Upper lobe of right lung (tissue), 1 donor: Measurements from ENCODE around the gene CPN2. TPM values are rescaled to one million over a fixed set of nuclear protein-coding genes. Genes with fewer than 3 reads are reported as not detected.

Source experiments
- ATAC-seq: fragments of 200-7000 bp; cut with Tn5 transposase; one replicate; pipeline ENCODE4 v1.9.1; 2020; ENCODE audit warnings: mild to moderate bottlenecking, moderate library complexity
- DNase-seq: peaks from one replicate; pipeline ENCODE4 v3.0.0-alpha.2; 2020
- H3K27ac ChIP-seq: fragments of 200-600 bp; one replicate; pipeline ENCODE4 v1.8.0; 2022
- H3K27me3 ChIP-seq: fragments of 200-600 bp; one replicate; pipeline ENCODE4 v1.8.0; 2022; ENCODE audit warnings: mild to moderate bottlenecking
- H3K36me3 ChIP-seq: fragments of 200-600 bp; one replicate; pipeline ENCODE4 v1.8.0; 2022
- H3K4me1 ChIP-seq: fragments of 200-600 bp; one replicate; pipeline ENCODE4 v1.8.0; 2022
- H3K4me3 ChIP-seq: fragments of 200-600 bp; one replicate; pipeline ENCODE4 v1.8.0; 2022; ENCODE audit warnings: mild to moderate bottlenecking
- H3K9me3 ChIP-seq: fragments of 200-600 bp; one replicate; pipeline ENCODE4 v1.8.0; 2022
- CTCF ChIP-seq: fragments of 200-600 bp; IDR thresholded peaks from one replicate; pipeline ENCODE4 v1.8.0; 2022; ENCODE audit warnings: antibody characterized with exemption
- intact Hi-C: fragments of 100-400 bp; cut with DNase I; formaldehyde crosslinking; loops from one replicate; pipeline ENCODE4 v1.11.0; 2022
- total RNA-seq: library from RNA; stranded (reverse); fragmentation: NEBNext Ultra II Directional; extraction: Animal tissue kit (Norgen Biotek cat#: 25700); gene quantifications from one replicate; pipeline ENCODE4 v1.2.1, GENCODE V29; 2021
- donor health status: DM: no; HTN: yes; CAD: no; lungs with severe emphysema.

The CPN2 gene
- total RNA-seq, 1 donor from 2014 or later: not detected

GRCh38 chr3:194384569-194385001, 33.5 kb upstream of the CPN2 start:
- Histone ChIP-seq H3K9me3 (no peaks in the 10 kb centered on the region), H3K27me3 (peaks cover 11% of the 10 kb centered on the region), H3K36me3 (no peaks in the 10 kb centered on the region), H3K27ac (no peak overlapping the region), H3K4me1 (no peaks in the 10 kb centered on the region), H3K4me3 (no peak overlapping the region)
- TF ChIP-seq CTCF: no peak
- peak; percentile 40 for DNase-seq
- no peak for ATAC-seq
- intact Hi-C loops: no loop called here

GRCh38 chr3:194384156-194384555, 33.0 kb upstream of the CPN2 start:
- no peaks in the 10 kb centered on the region for H3K4me1 ChIP-seq
- intact Hi-C loops: no loop called here

GRCh38 chr3:194383276-194383940, 32.3 kb upstream of the CPN2 start:
- Histone ChIP-seq H3K9me3 (no peaks in the 10 kb centered on the region), H3K36me3 (no peaks in the 10 kb centered on the region), H3K27ac (no peak overlapping the region), H3K4me3 (no peak overlapping the region), H3K4me1 (no peaks in the 10 kb centered on the region), H3K27me3 (peaks cover 11% of the 10 kb centered on the region)
- DNase-seq (no peak), ATAC-seq (no peak)
- intact Hi-C loops: no loop called here
- TF ChIP-seq CTCF: no peak

More at GRCh38 chr3:194384156-194384555, 33.0 kb upstream of the CPN2 start:
- Histone ChIP-seq H3K36me3 (no peaks in the 10 kb centered on the region), H3K4me3 (no peak overlapping the region), H3K27ac (no peak overlapping the region), H3K27me3 (peaks cover 11% of the 10 kb centered on the region), H3K9me3 (no peaks in the 10 kb centered on the region)
- DNase-seq (no peak), ATAC-seq (no peak)
- TF ChIP-seq CTCF: no peak

GRCh38 chr3:194382892-194383223, 31.7 kb upstream of the CPN2 start:
- Histone ChIP-seq H3K27ac (no peak overlapping the region), H3K36me3 (no peaks in the 10 kb centered on the region), H3K9me3 (no peaks in the 10 kb centered on the region), H3K4me1 (no peaks in the 10 kb centered on the region), H3K27me3 (peaks cover 11% of the 10 kb centered on the region), H3K4me3 (no peak overlapping the region)
- peak; percentile 54 for DNase-seq
- intact Hi-C loops: no loop called here
- no peak for ATAC-seq
- TF ChIP-seq CTCF: no peak

GRCh38 chr3:194382196-194382891, 31.2 kb upstream of the CPN2 start:
- intact Hi-C loops: no loop called here
- peak; percentile 57 for DNase-seq
- Histone ChIP-seq H3K36me3 (no peaks in the 10 kb centered on the region), H3K4me3 (no peak overlapping the region), H3K27ac (no peak overlapping the region), H3K27me3 (peaks cover 11% of the 10 kb centered on the region), H3K4me1 (no peaks in the 10 kb centered on the region), H3K9me3 (no peaks in the 10 kb centered on the region)
- no peak for TF ChIP-seq CTCF
- no peak for ATAC-seq
